Activated CD4-positive, alpha-beta T cell treated with anti-CD3 and anti-CD28 coated beads, Interleukin-2, amount 50 U/mL, for 48 hours (primary cell): ENCODE measurements around the gene F2R.
"Not testable (repeated sequence)": the region's sequence is repeated elsewhere in the genome, so short reads cannot be mapped to it uniquely, and the experiment has no call there.

Source experiments
- DNase-seq, 2 experiments: peaks; one replicate each; pipeline ENCODE4 v3.0.0-alpha.2; 2020

Gene F2R

DNA sequence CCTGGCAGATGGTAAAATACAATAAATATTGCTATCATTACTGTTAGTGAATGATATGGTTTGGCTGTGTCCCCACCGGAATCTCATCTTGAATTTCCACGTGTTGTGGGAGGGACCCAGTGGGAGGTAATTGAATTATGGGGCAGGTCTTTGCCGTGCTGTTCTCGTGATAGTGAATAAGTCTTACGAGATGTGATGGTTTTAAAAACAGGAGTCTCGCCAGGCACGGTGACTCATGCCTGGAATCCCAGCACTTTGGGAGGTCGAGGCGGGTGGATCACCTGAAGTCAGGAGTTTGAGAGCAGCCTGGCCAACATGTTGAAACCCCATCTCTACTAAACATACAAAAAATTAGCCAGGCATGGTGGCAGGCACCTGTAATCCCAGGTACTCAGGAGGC lies 45.2 kb downstream of the F2R start:
- not testable (repeated sequence) for DNase-seq

DNA sequence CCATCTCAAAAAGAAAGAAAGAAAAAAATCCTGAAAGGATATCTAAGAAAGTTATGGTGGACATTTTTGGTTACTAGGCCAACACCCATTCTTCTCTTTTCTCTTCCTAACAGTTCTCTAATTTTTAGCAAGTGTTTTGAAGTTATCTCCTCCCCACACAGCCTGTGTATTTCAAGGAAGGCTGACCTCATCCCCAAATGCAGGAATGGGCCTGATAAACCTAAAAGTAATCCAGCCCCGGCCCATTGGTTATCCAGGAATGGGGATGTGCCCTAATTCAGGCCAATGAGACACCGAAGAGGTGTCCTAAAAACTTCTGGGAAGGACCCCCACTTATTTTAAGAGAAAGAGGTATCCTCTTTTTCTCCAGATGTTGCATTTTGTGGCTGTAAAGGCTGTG lies 46.6 kb downstream of the F2R start:
- no peak for DNase-seq

DNA sequence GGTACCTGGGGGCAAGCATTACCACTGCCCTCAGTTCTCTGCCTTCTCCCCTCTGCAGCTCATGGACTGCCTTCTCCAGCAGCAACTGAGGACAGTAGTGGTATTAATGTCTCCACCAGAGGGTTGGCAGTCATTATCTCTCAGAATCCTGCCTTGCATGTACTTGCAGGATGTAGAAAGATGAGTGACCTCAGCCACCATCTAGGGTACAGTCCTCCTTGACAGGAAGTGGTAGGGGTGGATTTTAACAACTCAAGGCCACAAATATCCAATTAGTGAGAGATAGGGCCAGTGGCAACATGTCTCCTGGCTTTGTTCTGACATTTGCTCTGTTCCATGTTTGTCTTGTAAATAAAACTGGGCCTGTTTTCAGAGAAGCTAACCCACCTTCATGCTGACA lies 47.2 kb downstream of the F2R start:
- DNase-seq, result no peak

- no peak for DNase-seq
Observed at GRCh38 chr5:76764374-76764773, 48.4 kb downstream of the F2R start.

GRCh38 chr5:76765249-76765648 lies 49.3 kb downstream of the F2R start:
- no peak for DNase-seq

DNA sequence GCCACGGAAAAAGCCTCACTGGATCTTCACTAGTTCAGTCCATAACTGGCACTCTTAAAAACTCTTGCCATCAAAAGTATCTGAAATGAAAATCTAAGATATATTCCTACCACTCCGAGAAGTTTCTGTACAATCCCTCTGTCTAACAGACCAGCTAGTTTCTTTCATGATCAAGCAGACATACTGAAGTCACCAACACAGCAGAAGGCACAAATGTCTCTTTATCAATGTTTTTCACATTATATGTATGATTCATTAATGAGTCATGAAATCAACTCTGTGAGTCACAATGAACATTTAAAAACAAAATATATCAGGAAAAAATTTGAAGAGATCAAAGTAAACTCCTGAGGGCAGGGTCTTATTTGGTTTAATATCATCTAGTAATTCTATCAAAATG lies 50.8 kb downstream of the F2R start:
- no peak for DNase-seq

- not testable (repeated sequence) for DNase-seq
Observed at GRCh38 chr5:76771041-76771440, 55.1 kb downstream of the F2R start.

DNA sequence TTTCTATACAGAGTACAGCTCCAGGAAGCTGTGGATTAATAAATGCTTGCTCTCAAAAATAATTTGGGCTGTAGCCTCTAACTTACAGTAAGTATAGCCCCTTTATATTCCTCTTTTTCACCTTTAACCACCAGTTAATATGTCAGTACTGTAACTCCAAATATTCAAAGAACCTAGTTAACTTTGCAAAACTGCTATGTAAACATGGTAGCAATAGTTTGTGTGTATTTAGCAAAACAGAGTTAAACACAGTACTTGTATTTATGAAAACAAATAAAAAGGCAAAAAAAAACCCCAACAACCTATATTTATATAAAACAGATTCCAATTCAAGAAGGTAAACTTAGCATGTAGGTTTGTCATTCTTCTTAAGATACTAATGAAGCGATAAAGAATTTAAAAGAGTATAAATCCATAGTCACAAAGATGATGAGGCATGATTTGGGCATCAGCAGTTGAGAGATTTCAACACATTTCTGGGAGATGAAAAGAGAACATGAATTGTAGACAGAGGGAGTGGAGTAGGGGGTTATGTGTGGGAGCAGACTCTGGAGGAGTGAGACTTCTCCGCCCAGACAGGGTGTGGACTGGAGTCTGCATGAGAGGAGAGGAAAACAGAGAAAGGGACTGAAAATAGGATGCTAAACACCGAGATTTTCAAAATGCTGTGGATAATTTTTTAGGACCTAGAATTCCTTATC lies 55.9 kb downstream of the F2R start:
- no peak for DNase-seq

GRCh38 chr5:76775921-76776320 lies 60.0 kb downstream of the F2R start:
- DNase-seq, result no peak

GRCh38 chr5:76776391-76776790 lies 60.5 kb downstream of the F2R start:
- DNase-seq, result no peak

DNA sequence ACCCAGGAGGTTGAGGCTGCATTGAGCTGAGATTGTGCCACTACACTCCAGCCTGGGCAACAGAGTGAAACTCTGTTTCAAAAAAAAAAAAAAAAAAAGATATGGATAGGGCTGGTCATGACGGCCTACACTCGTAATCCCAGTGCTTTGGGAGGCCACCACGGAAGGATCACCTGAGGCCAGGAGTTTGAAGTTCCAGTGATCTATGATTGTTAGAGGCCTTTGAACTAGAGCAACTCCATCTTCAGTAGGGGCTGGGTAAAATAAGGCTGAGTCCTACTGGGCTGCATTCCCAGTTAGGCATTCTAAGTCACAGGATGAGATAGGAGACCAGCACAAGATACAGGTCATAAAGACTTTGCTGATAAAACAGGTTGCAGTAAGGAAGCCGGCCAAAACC lies 64.7 kb downstream of the F2R start:
- not testable (repeated sequence) for DNase-seq

GRCh38 chr5:76781775-76782174 lies 65.8 kb downstream of the F2R start:
- DNase-seq, result no peak

DNA sequence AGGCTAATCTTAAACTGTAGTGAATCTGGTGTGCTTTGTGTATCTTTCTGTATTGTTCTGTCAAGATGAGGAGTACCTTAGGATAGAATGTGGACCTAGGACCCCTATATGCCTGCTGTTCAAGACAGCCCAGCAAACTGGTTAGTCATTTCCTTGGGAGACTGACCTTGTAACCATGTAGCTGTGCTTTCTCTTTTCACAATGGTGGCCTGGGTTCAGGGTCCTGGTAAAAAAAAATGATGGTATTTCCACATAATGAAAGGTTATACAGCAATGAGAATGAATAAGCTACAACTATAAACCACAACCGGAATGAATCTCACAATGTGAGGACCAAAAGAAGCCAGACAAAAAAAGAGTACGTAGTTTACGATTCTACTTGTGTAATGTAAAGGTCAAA lies 66.5 kb downstream of the F2R start:
- no peak for DNase-seq
